T-helper 2 cell (primary cell): ENCODE results near the gene SPAG9.
A peak's percentile ranks its signal among the peaks of the same experiment; 100 is the strongest.

ENCODE experiments used
- DNase-seq, 5 experiments: peaks; one replicate each; pipeline versions ENCODE4 v3.0.0 to v3.0.0-alpha.2; 2012 to 2022

Gene SPAG9

DNA sequence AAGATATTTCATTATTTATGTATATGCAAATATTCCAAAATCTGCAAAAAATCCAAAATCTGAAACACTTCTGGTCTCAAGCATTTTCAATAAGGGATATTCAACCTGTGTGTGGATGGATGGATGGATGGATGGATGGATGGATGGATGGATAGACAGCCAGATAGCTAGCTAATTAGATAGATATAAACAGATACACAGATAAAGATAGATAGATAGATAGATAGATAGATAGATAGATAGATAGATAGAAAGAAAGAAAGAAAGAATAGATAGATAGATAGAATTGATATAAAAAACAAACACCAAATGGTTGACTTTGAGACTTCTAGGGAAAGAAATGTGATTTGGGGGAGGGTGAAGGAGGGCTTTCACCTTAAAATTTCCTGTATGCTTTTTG, 139.4 kb downstream of the SPAG9 start:
- DNase-seq: no peak

DNA sequence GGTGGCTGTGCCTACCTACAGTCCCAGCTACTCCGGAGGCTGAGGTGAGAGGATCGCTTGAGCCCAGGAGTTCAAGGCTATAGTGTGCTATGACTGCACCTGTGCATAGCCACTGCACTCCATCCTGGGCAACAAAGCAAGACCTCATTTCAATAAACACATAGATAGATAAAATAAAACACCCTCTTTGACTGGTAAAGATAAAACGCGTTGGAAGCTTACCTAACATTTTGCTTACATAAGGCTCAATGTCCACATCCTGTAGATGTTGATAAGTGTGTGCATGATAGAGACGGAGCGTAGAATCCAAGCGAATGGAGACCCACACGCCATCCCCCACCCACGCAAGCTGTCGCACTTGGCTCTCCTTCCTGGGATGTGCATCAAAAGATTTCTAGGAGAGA, 141.1 kb downstream of the SPAG9 start:
- no peak for DNase-seq

DNA sequence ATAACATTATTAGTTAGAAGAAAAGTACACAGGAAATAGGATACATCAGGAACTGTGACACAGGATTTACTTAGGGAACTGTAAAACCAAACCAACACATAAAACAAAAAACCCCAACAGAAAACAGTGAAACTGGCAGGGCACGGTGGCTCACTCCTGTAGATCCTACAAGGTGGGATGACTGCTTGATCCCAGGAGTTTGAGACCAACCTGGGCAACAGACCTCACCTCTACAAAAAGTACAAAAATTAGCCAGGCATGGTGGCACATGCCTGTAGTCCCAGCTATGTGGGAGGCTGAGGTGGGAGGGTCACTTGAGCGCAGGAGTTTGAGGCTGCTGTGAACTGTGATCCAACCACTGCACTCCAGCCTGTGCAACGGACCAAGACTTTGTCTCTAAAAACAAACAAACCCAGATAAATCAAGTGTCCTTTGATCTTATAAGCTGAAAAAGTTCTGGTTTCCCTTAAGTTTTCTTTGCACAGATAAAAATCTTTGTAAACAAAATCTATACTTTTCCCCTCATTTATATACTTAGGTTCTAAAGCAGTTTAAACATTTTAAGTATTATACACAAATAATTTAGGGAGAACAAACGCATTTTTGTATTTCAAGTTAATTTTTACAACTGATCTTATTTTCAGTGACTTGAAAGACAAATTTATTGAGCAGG, 143.0 kb downstream of the SPAG9 start:
- DNase-seq: no peak

DNA sequence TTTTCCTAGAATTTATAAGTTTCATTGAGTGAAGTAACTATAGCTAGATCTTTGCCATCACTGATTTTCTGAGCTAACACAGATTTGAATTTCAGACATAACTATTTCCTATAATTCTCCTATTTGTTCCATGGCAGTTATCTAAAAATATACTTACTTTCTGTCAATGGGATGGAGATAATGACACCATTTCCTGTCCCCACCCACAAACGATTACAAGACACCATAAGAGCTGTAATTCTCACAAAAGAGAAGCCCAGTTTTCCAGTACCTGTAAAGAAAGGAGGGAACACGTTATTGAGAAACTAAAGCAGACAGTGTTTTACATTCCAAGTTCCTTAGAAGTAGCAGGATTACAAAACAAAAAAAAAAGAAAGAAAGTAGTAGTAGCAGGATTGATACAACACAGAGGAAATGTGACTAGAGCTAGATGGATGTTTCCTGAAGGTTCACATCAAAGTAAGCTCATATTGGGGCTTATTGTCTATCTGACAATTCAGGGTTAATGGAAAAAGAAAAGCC, 143.7 kb downstream of the SPAG9 start:
- peak in 1 of 5 experiments; percentile 19 for DNase-seq

DNA sequence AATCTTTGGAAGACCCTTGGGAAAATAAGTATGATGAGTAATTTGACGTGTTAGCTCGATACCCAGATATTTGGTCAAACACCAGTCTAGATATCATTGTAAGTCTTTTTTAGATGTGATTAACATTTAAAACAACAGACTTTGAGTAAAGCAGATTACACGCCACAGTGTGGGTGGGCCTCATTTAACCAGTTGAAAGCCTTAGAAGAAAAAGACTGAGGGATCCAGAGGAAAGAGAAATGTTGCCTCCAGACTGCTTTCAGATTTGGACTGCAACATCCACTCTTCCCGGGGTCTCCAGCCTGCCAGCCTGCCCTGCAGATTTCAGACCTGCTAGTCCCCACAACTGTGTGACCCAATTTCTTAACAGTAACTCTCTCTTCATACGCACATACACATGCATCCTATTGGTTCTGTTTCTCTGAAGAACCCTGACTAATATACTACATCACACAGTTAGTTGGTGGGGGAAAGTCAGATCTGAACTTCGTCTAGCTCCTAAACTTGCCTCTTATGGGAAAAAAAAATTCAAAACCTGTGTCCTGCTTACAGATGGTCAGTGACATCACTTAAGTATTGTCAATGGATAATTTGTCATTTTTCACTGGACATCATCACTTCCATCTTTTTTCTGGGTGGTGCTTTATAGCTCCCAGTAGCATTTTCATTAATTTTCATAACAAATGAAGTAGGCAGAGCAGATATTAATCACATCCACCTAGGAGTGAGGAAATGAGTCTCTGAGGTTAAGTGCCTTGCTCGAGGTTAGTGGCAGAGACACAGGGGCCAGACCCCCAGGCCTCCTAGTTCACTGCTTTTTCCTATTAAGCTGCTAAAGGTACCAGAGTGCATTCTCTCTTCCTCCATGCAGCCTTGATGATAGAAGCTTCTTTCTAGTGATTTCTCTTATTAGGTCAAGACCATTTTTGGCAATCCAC, 146.8 kb downstream of the SPAG9 start:
- DNase-seq: no peak

DNA sequence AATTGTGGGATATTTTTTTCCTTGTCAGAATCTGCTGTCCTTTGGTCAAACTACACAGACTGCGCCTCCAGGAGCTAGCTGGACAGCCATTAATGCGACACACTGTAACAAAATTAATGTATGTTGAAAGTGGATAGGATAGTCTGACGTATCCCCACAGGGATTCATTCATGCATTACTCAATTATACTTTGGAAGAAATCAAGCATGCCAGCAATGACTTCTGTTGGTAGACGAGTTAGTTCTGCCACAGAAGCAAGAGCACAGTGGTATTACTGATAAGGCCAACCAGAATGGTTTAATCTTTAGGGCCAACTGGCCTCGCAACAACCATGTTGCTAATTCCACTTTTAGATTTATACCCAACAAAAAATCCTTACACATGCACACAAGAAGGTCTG, 148.1 kb downstream of the SPAG9 start:
- DNase-seq: no peak

DNA sequence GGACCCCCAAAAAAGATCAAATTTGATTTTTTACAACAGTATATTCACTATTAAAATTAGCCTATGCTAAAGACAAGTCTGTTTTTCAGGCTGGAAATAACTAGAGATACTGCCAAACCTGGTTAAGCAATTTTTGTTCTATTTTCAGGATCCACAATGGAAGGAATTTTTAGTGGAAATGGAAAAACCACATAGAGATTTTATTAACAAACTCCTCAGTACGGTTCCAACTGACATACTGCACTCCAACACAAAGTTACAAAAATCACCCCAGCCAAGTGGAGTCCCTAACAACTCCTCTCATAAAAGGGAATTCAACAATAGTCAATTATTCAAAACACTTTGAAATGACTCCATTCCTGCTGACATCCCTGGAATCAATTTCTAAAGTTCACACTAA, 152.9 kb downstream of the SPAG9 start:
- no peak for DNase-seq

DNA sequence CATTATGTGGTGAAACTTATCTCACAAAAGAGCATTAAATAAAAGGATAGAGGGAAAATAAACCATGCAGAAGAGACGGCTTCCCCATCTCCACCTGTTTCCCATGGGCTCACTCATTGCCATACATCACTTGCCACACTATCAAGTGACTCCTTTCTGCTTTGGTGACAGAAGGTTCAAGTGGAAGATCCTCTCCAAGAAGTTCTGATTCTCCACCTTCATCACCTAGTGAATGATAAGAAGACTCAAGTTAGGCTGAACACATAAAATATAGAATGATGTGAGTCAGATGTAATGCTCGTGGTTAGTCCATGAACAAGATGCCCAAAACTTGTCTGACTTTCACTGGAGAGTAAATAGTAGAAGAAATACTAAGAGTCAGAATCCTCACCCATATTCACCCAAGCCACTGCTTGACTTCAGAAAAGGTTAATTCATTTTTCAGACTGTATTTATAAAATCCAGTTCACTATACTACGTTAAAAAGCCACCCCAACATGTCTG, 154.5 kb downstream of the SPAG9 start:
- DNase-seq: peak in 1 of 5 experiments; percentile 30

DNA sequence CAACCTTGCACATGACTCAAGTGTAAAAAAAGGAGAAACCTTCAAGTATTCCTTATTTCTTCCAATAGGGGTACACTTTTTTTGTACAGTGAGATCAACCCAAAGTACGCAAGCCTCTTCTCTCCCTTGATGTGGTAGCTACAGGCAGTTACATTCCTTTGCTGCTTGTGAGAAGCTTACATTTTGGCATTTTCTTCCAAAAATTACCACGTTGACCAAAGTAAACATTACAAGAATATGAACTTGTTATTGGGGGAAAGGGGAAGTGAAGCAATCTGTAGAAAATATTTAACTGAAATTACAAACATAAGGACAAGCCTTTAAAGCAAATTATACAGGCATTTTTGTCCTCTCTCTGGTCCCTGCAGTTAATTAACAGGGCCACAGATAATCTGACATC, 157.5 kb downstream of the SPAG9 start:
- no peak for DNase-seq

DNA sequence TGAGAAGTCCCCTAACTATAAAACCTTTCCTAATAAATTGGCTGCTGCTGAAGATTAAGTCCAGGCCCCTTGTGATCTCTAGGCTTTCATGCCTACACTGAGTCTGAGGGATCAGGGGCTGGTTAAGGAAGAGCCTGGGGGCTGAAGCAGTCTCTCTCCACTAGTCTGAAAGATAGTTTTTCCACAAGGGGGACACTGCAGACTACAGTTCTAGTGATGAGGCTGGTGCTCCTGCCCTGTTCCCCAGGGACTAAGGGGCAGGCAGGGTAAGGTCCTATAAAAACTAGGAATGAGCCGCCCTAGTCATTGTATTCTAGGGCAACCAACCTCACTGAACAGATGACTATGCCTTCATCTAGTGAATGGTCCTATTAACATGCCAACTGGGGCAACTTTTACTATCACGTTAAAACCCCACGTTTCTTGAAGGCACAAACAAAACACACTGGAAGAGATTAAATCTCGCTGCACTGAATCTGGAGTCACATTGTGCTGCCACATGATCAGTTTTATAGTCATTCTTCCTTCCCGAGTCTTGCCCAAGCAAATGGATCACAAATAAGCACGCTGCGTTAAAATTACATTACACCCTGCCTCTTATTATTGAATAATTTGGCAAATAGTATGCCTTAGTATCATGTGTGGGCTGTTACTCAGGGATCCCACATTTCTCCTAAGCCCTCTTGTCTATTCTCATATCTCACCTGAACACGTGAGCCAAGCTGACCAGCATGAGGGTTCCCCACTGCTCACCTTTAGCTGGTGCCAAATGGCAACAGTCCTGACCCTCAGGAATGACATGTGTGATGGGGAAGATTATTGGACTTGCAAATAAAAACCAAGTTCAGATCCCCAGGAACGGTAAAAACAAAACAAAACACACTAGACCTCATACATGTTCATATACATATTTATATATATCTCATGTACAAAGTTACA, 159.1 kb downstream of the SPAG9 start:
- no peak for DNase-seq

DNA sequence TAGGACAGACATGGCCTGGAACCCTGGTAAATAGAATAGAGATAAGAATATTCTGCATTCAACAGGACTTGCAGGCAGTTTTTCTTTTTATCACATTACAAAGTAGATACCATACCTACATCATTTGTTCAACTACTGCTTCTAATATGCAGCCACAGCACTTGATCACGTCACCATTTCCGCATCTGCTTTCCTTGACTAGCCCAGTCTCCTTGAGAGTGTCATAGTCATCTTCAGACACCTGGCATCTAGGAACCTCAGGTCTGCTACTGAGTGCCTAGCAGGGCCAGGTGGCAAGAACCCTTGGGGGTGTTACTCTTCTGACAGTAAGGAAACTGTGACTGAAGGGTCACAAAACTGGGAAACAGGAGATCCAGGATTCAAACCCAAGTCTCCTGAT, 161.3 kb downstream of the SPAG9 start:
- DNase-seq: no peak

DNA sequence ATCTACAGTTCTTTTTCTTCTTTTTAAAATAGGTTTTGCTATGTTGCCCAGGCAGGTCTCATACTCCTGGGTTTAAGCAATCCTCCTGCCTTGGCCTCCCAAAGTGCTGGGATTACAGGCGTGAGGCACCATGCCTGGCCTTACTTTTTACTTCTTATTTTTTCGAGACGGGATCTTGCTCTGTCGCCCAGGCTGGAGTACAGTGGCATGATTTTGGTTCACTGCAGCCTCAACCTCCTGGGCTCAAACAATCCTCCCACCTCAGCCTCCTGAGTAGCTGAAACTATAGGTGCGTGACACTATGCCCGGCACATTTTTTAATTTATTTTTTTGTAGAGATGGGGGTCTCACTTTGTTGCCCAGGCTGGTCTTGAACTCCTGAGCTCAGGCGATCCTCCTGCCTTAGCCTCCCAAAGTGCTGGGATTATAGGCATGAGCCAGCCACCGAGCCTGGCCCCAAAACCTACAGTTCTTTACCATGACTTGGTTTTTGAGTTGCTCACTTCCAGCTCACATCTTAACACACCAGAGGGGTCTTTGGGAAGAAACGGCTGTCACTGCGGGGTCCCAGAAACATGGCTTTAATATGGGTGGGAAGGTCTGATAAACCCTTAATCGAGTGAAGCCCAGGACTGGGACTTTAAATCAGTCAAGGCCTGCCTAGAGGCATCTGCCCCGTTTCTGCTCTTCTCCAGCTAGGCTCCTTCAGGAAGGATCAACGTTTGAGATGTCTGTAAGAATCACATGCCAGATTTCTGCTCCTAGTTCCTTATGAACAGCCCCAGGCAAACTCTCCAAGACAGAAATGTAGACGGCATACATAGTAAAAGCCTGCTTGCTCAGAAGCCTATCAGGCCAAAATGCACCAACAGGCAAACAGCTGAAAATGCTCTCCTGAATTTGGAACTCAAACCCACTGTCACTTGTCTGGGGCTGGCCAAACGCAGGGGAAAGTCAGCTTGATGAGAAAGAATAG, 162.8 kb downstream of the SPAG9 start:
- no peak for DNase-seq

DNA sequence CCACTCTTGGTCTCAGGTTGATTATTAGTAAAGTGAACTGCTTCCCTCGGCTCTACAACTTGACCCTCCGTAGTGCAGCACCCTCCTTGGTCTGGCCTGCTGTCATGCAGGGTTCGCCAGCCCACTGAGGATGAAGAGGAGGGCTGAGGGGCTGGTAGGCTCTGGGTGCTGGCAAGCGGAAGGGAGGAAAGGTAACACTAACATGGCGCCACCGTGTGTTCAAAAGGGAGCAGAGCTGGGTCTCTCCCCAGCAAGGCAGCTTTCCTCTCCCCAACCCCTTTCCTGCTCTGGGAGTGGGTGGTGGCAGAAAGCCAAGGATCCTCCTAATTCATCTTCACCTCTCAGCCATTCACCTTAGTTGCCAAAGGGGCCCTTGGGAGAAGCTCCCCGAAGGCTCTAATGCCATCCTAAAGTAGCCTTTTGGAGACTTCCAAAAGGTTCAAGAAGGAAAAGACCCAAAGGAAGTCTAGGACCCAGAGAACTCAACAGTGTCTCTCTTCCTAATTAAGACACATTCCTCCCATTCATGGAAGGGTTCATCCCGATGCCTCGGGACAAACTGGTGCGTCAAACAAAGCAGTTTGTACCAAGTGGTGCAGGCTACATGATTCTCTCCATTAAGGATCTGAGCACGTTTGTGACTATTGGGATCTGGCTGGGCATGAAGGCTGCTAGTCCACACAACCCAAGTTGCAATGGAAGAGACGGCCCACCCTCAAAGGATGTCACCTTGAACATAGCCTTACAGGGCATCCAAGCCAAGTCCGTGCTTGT, 163.7 kb downstream of the SPAG9 start:
- DNase-seq: peak; percentile 38 to 75 (median 48)

DNA sequence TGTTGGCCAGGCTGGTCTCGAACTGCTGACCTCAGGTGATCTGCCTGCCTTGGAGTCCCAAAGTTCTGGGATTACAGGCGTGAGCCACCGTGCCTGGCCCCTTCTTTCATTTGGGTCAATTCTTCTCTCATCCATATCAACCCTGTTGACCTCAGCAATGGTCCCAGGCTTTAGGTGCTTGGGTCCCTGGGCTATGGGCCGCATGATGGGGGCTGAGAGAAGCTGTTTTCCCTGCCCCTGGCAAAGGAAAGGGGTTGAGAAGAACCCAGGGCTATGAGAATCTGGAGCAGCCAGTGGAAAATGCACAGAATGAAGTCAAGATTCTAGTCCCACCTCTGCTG, 164.3 kb downstream of the SPAG9 start:
- no peak for DNase-seq

DNA sequence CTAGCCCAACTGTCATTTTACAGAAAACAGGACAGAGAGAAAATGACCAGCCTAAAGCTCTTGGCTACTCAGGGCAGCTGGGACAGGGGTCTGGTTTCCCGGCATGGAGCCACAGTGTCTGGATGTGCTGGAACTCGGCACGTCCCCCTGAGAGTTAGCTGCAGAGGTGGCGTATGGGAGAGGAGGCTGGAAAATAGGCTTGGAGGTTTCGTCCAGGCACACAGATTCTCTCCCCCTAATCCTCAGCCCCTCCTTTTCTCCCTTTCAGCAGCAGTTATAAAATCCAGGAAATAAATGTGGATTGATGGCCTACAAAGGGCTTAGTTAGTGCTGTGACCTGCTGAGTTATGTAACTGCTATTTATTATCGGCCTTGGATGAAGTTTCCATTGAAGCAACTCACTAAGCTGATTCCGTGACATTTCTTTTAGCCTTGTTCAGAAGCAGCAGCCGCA, 165.0 kb downstream of the SPAG9 start:
- DNase-seq: no peak

DNA sequence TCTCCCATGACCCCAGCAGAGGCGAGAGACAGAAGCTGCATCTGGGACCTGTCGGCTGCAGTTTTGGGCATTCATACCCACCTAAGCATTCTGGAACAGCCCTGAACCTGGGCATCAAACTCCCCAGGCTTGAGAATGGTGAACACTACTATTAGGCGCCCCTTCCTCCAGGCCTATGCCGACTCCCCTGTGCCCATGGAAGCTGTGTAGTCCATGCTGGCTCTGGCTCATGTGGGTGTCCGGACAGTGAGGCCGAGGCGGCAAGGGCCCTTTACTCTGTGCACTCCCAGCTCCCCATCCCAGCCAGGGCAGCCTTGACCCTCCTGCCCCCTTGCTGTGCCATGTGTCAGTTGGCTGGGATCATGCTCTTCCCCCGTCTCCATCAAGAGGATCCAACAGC, 165.5 kb downstream of the SPAG9 start:
- DNase-seq: no peak

DNA sequence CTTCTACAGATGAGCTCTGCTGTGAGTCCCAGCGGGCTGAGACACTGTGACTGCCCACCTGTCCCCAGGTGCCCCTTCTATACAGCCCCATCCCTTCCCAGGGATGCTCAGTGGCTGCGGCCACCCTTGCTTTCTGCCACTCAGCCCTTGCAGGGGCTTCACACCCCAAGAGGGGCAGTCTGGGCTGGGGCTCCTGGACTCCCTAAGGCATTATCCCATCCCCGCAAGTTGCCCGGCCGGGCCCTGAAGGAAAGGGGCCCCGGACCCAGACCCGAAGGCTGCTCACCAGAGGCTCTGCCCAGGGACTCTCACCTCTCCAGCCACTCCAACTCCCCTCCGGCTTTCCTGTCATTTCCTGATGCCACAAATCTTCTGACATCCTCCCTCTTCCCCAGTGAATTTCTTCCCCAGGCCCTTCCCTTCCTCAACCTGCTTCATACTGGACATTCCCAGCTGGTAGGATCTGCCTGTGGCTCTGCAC, 166.0 kb downstream of the SPAG9 start:
- DNase-seq: no peak

DNA sequence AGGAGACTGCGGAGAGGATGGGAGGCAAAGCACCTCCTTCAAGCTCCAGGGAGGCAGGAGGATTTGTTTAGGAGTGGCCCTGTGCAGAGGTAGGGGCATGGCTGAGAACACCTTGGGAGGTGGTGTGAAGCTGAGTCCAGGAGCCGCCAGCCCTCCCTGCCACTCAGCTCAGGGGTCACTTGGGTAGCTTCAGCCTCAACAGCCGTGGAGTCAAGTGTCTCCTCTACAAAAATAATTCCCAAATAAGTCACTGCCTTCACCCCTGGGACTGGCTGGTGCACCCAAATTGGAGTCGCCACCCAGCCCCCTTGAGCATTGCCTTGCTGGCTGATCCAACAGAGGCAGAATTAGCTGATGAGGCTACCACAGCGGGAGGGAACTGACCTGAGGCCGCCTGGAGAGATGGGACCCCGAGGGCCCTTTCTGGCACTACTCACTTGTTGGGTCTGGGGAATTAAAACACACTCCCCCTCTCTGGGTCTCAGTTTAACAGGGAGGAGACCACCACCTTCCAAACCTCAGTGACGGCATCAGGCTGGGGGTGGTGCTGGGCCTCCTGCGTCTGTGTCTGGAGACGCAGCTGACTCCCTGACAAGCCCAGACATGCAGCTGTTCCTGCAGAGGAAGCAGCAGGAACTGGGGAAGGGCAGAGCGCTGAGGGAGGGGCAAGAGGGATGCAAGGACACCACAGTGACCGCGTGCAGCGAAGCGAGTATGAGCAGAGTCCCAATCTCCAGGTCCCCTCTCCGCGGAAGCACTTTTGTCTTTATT, 166.7 kb downstream of the SPAG9 start:
- DNase-seq: no peak

DNA sequence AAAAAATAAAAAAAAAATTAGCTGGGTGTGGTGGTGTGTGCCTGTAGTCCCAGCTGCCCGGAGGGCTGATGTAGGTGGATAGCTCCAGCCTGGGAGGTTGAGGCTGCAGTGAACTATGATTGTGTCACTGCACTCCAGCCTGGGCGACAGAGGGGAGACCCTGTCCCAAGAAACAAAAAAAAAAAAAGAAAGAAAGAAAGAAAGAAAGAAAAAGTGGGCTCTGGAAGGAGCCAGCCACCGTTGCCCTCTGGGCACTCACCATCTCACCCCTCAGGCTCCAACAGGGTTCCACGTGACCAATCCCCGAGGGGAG, 167.2 kb downstream of the SPAG9 start:
- DNase-seq: no peak

DNA sequence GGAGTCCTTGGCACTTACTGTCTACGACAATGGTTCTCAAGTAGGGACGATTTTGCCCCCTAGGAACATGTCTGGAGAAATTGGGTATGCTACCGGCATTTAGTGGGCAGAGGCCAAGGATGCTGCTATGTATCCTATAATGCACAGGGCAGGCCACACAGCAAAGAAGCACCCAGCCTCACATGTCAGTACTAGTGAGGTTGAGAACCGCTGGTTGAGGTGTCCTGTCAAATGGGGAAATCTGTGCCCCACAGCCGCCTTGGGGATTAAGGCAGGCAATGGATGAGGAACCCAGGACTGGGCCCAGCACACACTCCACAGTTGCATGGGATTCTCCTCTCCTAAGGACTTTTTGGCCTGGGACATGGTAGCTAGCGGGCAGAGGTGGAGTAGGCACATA, 167.8 kb downstream of the SPAG9 start:
- no peak for DNase-seq
